OCI-LY7 (cell line): ENCODE data around the gene UVRAG.

ENCODE experiments used
- EZH2phosphoT487 ChIP-seq: fragments of 200-600 bp; sonication (generic); IDR thresholded peaks from 2 replicates; pipeline ENCODE4 v1.6.1; 2018; ENCODE audit warnings: low read depth, borderline replicate concordance, mild to moderate bottlenecking, mixed run types, antibody characterized with exemption, low read length, moderate library complexity, mixed read lengths
- TF ChIP-seq, protein P1 (sequence below): fragments of 200-600 bp; sonication (generic); conservative IDR thresholded peaks from 2 replicates; pipeline ENCODE4 v1.5.1; 2014; ENCODE audit warnings: mild to moderate bottlenecking, antibody characterized with exemption, low read length, moderate library complexity, mixed read lengths

DNA sequence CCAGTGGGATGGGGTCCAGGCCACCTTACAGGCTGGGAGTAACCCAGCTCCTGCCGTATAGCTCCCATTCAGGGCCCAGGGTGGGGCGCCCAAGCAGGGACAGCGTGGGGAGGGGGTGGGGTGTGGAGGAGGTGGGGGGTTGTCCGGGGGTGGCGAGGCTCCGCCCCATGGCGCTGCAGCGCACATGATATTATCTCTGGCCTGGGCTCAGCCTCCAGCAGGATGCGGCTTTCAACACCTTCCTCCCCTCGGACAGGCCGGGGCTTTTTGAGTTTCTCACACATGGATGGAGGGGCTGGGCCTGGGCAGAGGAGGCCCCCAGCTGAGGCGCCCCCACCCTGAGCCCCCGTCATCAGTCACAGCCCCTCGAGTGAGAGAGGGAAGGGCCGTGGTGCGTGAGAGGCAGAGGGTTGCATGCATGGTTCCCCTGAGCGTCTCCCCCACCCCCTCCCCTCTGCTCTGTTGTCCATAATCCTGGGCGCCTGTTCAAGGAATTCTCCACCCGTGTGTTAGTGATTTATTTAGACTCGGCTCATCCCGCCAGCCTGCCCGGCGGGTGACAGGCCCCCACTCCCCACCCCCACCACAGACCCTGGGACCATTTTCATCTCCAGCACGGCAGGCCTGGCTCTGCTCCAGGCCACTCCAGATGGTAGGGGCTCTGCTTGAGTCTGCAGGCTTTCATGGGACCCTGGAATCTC lies 346.4 kb downstream of the UVRAG start:
- TF ChIP-seq, protein P1, sequence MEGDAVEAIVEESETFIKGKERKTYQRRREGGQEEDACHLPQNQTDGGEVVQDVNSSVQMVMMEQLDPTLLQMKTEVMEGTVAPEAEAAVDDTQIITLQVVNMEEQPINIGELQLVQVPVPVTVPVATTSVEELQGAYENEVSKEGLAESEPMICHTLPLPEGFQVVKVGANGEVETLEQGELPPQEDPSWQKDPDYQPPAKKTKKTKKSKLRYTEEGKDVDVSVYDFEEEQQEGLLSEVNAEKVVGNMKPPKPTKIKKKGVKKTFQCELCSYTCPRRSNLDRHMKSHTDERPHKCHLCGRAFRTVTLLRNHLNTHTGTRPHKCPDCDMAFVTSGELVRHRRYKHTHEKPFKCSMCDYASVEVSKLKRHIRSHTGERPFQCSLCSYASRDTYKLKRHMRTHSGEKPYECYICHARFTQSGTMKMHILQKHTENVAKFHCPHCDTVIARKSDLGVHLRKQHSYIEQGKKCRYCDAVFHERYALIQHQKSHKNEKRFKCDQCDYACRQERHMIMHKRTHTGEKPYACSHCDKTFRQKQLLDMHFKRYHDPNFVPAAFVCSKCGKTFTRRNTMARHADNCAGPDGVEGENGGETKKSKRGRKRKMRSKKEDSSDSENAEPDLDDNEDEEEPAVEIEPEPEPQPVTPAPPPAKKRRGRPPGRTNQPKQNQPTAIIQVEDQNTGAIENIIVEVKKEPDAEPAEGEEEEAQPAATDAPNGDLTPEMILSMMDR, result no peak
- no peak for TF ChIP-seq EZH2phosphoT487
